GM12878 (cell line): ENCODE measurements around the gene NR1H4. TPM values are rescaled to one million over a fixed set of nuclear protein-coding genes. Genes with fewer than 3 reads are reported as not detected.

Source experiments
- ATAC-seq: fragments of 200-7000 bp; cut with Tn5 transposase; 3 replicates; pipeline ENCODE4 v1.9.1; 2020; ENCODE audit warnings: mild to moderate bottlenecking, moderate library complexity
- BruUV-seq: library from RNA; stranded (reverse); fragments of 400-500 nt; replicated peaks from 2 replicates; lab custom pipeline; 2021; lab: Mats Ljungman, UMichigan
- CTCF ChIA-PET: fragments of 300-600 bp; sonication (Branson Sonifier 250); formaldehyde crosslinking; extraction: SDS; loops from one replicate; lab custom pipeline; 2021; ENCODE audit warnings: inconsistent platforms; lab: Yijun Ruan, JAX
- POLR2A ChIA-PET: fragments of 350-600 bp; formaldehyde crosslinking; extraction: SDS; loops from one replicate; lab custom pipeline; 2021; ENCODE audit warnings: inconsistent platforms; lab: Charles Lee
- RAD21 ChIA-PET: fragments of 300-600 bp; sonication (Branson Sonifier 250); formaldehyde crosslinking; loops from one replicate; lab custom pipeline; 2023; ENCODE audit warnings: antibody characterized with exemption; ENCODE audit not compliant: unreplicated experiment; lab: Charles Lee
- SMC1A ChIA-PET: fragments of 300-600 bp; sonication (Branson Sonifier 250); formaldehyde crosslinking; loops from one replicate; lab custom pipeline; 2023; ENCODE audit not compliant: unreplicated experiment, uncharacterized antibody; lab: Charles Lee
- DNase-seq: peaks from one replicate; pipeline ENCODE4 v3.0.0-alpha.2; 2011; ENCODE audit warnings: low read depth, low spot score
- FAIRE-seq: peaks from 3 replicates; lab custom pipeline; 2011; peaks lifted over from hg19 to GRCh38; lab: Jason Lieb, UNC
- H2AFZ ChIP-seq: 2 replicates; pipeline ENCODE4 v1.6.0; 2011; ENCODE audit warnings: low read depth, low read length, control low read depth; ENCODE audit not compliant: control insufficient read depth
- H3K27ac ChIP-seq: 2 replicates; pipeline ENCODE4 v1.5.1; 2011; ENCODE audit warnings: control low read depth; ENCODE audit not compliant: control insufficient read depth, insufficient read depth
- H3K27me3 ChIP-seq, 2 experiments: replicated peaks in 1 of 2; 2 replicates each; pipeline versions ENCODE4 v1.6.0 to v1.6.1; 2011; ENCODE audit warnings: low read length in 1 of 2; ENCODE audit not compliant: control insufficient read depth in 2 of 2, insufficient read depth in 2 of 2
- H3K36me3 ChIP-seq, 2 experiments: 2 replicates each; pipeline ENCODE4 v1.5.1; 2011; ENCODE audit warnings: low read length in 1 of 2; ENCODE audit not compliant: control insufficient read depth in 2 of 2, insufficient read depth in 2 of 2
- H3K4me1 ChIP-seq: 2 replicates; pipeline ENCODE4 v1.6.1; 2011; ENCODE audit warnings: mild to moderate bottlenecking, low read length, moderate library complexity, mixed read lengths; ENCODE audit not compliant: control insufficient read depth, insufficient read depth
- H3K4me2 ChIP-seq: 2 replicates; pipeline ENCODE4 v1.6.0; 2011; ENCODE audit warnings: control low read depth; ENCODE audit not compliant: control insufficient read depth, insufficient read depth
- H3K4me3 ChIP-seq: fragments of 200-600 bp; sonication (generic); 2 replicates; pipeline ENCODE4 v1.5.1; 2016
- H3K79me2 ChIP-seq: 2 replicates; pipeline ENCODE4 v1.6.0; 2011; ENCODE audit warnings: low read length; ENCODE audit not compliant: control insufficient read depth, insufficient read depth
- H3K9ac ChIP-seq: 2 replicates; pipeline ENCODE4 v1.8.0; 2011; ENCODE audit warnings: low read length, control low read depth, mixed read lengths; ENCODE audit not compliant: control insufficient read depth, insufficient read depth
- H3K9me3 ChIP-seq: replicated peaks from 3 replicates; pipeline ENCODE4 v1.5.1; 2011; ENCODE audit warnings: mild to moderate bottlenecking, low read length; ENCODE audit not compliant: control insufficient read depth, insufficient read depth
- H4K20me1 ChIP-seq: 2 replicates; pipeline ENCODE4 v1.6.0; 2011; ENCODE audit not compliant: control insufficient read depth, insufficient read depth
- BCL11A ChIP-seq: IDR thresholded peaks from 2 replicates; pipeline ENCODE4 v1.6.1; 2011; ENCODE audit warnings: low read depth, low read length
- CUX1 ChIP-seq: IDR thresholded peaks from 2 replicates; pipeline ENCODE4 v1.6.1; 2012; ENCODE audit warnings: improper control_type of control experiment, low read depth, low read length; ENCODE audit not compliant: insufficient replicate concordance
- HDAC6 ChIP-seq: fragments of 200-600 bp; sonication (generic); IDR thresholded peaks from one replicate; pipeline ENCODE4 v1.8.0; 2017; ENCODE audit warnings: antibody characterized with exemption; ENCODE audit not compliant: unreplicated experiment
- MLLT1 ChIP-seq: fragments of 450-650 bp; IDR thresholded peaks from 2 replicates; pipeline ENCODE4 v1.6.1; 2016; ENCODE audit warnings: mild to moderate bottlenecking
- RELA ChIP-seq: fragments of 450-650 bp; IDR thresholded peaks from 2 replicates; pipeline ENCODE4 v1.8.0; 2014; ENCODE audit warnings: borderline replicate concordance; ENCODE audit not compliant: partially characterized antibody
- SMARCA5 ChIP-seq: fragments of 450-650 bp; IDR thresholded peaks from 2 replicates; pipeline ENCODE4 v1.6.1; 2017; ENCODE audit warnings: mild to moderate bottlenecking
- SREBF2 ChIP-seq: IDR thresholded peaks from 2 replicates; pipeline ENCODE4 v1.6.1; 2012; ENCODE audit warnings: mild to moderate bottlenecking, low read length
- ZNF687 ChIP-seq: fragments of 450-650 bp; IDR thresholded peaks from 2 replicates; pipeline ENCODE4 v1.6.1; 2017; ENCODE audit warnings: mild to moderate bottlenecking, moderate library complexity
- WGBS: methylation state at CpG from one replicate; pipeline ENCODE4 v1.1.6; 2016; ENCODE audit warnings: low lambda C conversion rate; ENCODE audit not compliant: insufficient replicate concordance, insufficient coverage; ENCODE audit errors: missing lambda C conversion rate; 5-methylcytosine and 5-hydroxymethylcytosine counted together
- in situ Hi-C: fragments of 300-500 bp; cut with MboI; formaldehyde crosslinking; loops from 9 replicates; pipeline ENCODE4 v1.14.3; 2018; ENCODE audit warnings: mixed read lengths
- intact Hi-C: fragments of 100-400 bp; cut with micrococcal nuclease; formaldehyde crosslinking; loops from one replicate; pipeline ENCODE4 v1.14.2; 2022; ENCODE audit not compliant: unreplicated experiment
- polyA plus RNA-seq, 11 experiments: library from polyadenylated mRNA; depleted of rRNA in 4 of 11; unstranded in 6 of 11; stranded (reverse) in 5 of 11; fragments of >200 nt; fragmentation: Nextera tagmentation in 4 of 11; fragmentation: Illumina TruSeq in 1 of 11; extraction: Ambion mirVana in 4 of 11; extraction: Trizol in 1 of 11; gene quantifications; 1 replicate in 1 of 11; 2 replicates in 10 of 11; pipeline versions ENCODE4 v1.2.1 to v1.2.3, GENCODE V29; 2011 to 2016; ENCODE audit warnings: inconsistent platforms in 2 of 11, missing spikeins in 2 of 11, low read depth in 1 of 11
- total RNA-seq, 4 experiments: library from RNA; depleted of rRNA in 3 of 4; stranded (reverse); fragments of >200 nt in 3 of 4; fragmentation: Illumina TruSeq in 1 of 4; extraction: Trizol in 1 of 4; gene quantifications; 2 replicates each; pipeline versions ENCODE4 v1.2.1 to v1.2.3, GENCODE V29; 2013 to 2021

The NR1H4 gene
- total and polyA plus RNA-seq, 10 of the 15 experiments (the other 5 are each of a cell fraction or from before 2014, with no cell fraction given): 0.04 TPM; not detected in 9

- H4K20me1 ChIP-seq: no peaks in the 10 kb centered on the region
- ChIA-PET RAD21 (no interaction called here), CTCF (no interaction called here), SMC1A (no interaction called here), POLR2A (no interaction called here)
- no peaks in the 10 kb centered on the region for H3K79me2 ChIP-seq
- H3K9me3 ChIP-seq: no peaks in the 10 kb centered on the region
- WGBS: 65% methylated on average over 3 of the region's 3 CpGs
- intact Hi-C loops: no loop called here
- no peak for FAIRE-seq
- no peak for TF ChIP-seq SMARCA5
- no peak for TF ChIP-seq CUX1
- TF ChIP-seq SREBF2: no peak
- no peak for TF ChIP-seq ZNF687
- TF ChIP-seq RELA: no peak
- no peak for TF ChIP-seq BCL11A
- TF ChIP-seq MLLT1: no peak
- TF ChIP-seq HDAC6: no peak
- no peak overlapping the region for H2AFZ ChIP-seq
- ATAC-seq: no peak
- no peak overlapping the region for H3K4me3 ChIP-seq
- no peaks in the 10 kb centered on the region for H3K36me3 ChIP-seq
- no TSS peak for BruUV-seq
- peaks cover 0 to 2% of the 10 kb centered on the region in 2 experiments; a peak in 1 of 4 replicates for H3K27me3 ChIP-seq
- DNase-seq: no peak
- no peaks in the 10 kb centered on the region for H3K4me1 ChIP-seq
- no peak overlapping the region for H3K9ac ChIP-seq
- H3K4me2 ChIP-seq: no peak overlapping the region
- in situ Hi-C loops: no loop called here
- H3K27ac ChIP-seq: no peak overlapping the region
Observed at GRCh38 chr12:100515968-100516367, 42.3 kb downstream of the NR1H4 start.
